Measurements from ENCODE around the gene HAS3.
"Not testable (repeated sequence)": the region's sequence is repeated elsewhere in the genome, so short reads cannot be mapped to it uniquely, and the experiment has no call there.

HAS3 gene, protein sequence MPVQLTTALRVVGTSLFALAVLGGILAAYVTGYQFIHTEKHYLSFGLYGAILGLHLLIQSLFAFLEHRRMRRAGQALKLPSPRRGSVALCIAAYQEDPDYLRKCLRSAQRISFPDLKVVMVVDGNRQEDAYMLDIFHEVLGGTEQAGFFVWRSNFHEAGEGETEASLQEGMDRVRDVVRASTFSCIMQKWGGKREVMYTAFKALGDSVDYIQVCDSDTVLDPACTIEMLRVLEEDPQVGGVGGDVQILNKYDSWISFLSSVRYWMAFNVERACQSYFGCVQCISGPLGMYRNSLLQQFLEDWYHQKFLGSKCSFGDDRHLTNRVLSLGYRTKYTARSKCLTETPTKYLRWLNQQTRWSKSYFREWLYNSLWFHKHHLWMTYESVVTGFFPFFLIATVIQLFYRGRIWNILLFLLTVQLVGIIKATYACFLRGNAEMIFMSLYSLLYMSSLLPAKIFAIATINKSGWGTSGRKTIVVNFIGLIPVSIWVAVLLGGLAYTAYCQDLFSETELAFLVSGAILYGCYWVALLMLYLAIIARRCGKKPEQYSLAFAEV

DNA sequence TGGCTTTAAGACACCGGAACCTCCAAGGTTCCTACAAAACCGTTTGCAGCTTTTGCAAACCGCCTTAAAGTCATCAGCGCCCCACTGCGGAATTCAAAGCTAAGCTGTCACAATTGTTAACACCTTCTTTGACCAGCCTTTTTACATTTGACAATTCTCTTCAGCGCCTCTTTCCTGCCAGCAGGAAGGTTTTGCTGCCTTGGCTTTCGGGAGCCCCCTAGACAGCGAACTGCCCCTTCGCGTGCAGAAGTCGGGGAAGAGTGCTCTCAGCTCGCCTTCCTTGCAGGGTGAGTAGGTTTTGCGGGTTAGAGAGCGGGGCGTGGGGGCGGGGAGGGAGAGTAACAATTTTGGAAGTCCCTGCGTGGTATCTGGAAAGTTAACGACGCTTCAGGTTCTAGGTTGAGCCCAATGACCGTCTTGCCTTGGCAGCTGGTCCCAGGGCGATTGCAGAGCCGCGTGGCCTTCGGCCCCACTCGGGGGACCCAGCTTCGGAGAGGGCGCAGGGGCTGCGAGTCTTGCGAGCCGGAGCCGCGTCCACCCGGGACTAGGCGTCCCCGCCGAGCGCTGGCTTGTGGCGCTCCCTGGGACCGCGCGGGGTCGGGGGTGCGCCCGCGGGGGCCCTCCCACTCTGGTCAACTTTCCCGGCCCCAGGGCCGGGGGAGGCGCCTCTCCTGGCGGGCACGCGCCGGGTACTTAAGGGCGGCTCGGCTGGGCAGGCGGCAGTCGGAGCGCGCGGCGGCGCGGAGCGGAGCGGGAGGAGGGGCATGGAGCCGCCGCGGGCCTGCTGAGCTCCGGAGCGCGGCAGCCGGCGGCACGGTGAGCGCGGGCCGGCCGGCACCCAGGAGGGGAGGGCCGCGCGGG is at the start of gene HAS3:
HAS3 (plus strand) TSS at position 153 of the 861 bp plus-strand sequence. CDS start 3,743 bp downstream, outside the sequence.
- DNase-seq (ENCODE audit: low read depth), result no peak

DNA sequence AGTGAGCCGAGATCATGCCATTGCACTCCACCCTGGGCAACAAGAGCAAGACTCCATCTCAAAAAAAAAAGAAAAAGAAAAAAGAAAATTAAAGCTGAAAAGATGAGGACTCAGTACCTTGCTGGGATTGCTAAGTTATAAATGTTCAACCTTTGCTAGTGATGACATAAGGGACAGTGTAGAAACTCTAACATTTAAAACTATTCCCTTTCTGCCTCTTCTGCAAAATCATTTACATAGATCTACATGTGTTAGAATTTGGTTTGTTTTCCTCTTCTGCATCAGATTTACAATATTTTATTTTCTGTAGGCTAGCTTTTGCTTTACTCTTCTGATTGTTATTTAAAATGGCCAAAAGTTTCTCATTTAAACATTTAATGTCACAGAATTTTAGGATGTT is 49.5 kb upstream of the HAS3 start:
- DNase-seq (ENCODE audit: low read depth), result no peak

DNA sequence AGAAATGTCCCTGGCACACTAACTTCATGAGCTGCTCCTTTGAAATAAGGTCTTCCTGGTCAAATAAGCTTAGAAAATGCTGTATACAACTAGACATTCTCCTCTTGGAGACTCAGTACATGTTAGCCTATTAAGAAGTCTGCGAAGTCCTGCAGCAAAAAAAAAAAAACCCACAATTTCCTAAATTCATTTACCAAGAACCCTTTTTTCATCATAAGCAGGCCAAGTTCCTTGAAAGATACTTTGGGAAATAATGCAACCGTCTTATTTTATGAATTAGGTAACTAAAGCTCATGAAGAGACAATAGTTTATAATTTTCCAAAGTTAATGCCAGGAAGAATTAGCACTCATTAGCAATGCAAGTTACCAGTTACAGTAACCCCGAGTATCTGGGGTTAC is 49.0 kb upstream of the HAS3 start:
- no peak for DNase-seq (ENCODE audit: low read depth)

DNA sequence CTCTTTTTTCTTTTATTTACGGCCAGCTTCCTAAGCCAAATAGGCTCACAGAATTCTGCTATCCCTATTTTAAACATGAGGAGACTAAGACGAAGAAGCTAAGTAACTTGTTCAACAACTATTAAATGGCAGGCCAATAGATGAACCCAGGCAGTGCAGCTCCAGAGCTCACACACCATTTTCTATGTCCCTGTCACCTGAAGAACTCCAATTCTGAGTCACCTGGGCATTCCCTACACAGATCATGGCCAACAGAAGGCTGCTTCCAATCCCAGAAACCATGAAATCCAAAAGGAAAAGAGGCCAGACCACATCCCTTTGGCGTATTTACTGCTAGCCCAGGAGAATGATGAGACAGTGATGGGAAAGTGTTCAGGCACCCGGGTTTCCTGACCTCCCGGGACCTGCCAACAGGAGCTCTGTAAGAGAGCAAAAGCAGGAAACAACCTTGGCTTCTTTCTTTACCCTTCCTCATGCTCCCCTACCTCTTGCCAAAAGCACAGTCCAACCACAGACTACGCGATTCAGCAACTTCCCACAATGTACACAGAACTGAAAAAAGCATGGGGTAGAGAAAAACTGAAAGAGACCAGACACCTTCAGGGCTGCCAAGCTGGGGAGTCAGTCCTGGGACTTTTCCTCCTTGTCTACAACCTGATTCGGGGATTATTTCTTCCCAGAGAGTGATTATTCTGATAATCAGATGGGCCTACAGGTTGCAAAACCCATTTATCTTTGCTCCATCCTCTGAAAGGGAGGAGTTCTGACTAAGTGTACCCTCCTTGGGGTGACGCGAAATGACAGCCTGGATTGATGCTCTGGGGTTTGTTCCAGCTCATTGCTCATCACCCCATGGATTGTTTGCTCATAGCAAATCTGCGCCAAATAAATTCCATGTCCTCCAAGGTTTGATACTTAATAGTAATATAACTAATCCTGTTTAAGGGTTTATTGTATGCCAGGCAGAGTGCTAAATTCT is 47.8 kb upstream of the HAS3 start:
- no peak for DNase-seq (ENCODE audit: low read depth)

DNA sequence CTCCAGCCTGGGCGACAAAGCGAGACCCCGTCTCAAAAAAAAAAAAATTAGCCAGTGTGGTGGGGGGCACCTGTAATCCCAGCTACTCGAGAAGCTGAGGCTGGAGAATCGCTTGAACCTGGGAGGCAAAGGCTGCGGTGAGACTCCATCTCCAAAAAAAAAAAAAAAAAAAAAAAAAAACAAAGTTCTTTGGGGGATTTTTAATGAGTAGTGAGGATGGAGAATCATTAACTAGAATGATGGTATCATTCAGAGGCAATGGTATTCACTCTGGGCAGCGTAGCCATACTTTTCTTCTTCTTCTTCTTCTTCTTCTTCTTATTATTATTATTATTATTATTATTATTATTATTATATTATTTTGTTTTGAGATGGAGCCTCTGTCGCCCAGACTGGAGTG is 42.0 kb upstream of the HAS3 start:
- DNase-seq (ENCODE audit: low read depth), result not testable (repeated sequence)

DNA sequence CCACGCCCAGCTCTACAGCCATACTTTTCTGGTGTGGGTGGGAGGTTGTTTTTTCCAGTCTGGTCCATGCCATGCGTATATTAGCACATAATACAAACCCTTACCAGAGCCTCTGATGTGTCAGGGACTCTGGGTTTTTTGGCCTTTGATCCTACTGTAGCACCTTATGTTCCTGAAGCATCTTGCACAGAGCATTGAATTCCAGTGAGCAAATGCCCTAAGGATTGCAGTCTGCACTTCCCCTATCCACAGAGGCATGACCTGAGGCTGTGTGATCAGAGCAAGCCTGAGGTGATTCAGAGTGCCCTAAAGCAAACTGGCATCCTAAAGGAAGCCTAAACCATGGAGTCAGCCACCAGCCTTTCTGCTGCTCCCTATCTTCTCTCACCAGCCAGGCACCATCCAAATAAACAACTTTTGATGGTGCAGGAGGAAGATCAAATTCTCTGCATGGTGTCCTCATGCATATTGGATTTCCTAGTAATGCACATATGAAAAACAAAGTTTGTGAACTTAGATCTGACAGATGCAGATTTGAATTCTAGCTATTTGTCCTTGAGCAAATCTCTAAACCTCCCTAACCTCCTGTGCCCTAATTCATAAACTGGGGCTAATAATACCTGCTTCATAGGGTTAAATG is 41.2 kb upstream of the HAS3 start:
- no peak for DNase-seq (ENCODE audit: low read depth)

DNA sequence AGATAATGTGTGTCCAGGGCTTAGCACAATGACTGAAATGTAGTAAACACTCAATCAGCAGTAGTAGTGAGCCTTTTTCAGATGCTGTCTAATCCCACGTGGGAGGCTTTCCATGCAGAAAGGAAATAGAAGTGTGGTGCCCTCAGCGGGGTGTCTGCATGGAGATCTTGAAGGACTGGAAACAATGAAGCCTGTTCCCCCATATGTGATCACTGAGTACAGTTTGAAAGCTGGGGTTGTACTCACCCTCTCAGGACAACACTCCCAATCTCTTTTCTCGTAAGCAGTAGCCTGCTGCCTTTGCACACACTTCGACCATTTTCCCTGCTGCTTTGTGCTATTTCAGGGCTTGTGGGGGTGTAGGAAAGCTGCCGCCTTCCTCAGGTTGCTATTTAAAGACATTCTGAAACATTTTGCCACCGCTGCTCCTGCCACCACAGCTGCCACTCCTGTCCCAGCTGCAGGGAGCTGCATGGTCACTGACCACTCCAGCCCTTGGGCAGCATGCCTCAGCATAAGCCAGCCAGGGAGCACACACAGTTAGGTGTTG is 40.6 kb upstream of the HAS3 start:
- no peak for DNase-seq (ENCODE audit: low read depth)

DNA sequence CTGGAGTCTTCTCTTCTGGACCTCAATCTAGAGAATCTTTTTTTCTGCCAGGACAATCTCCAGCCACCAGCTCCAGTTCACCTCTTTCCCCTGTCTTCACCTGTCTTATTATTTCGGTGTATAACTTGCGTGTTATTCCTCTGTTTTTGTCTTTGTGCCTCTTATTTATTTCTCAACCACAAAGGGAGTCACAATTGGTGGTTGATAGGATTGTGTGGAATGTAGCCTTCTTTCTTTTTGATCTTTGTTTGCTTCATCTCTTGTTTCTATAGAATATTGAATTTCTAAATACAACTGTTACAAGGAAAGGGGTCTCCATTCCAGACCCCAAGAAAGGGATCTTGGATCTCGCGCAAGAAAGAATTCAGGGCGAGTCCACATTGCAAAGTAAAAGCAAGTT is 35.9 kb upstream of the HAS3 start:
- no peak for DNase-seq (ENCODE audit: low read depth)

DNA sequence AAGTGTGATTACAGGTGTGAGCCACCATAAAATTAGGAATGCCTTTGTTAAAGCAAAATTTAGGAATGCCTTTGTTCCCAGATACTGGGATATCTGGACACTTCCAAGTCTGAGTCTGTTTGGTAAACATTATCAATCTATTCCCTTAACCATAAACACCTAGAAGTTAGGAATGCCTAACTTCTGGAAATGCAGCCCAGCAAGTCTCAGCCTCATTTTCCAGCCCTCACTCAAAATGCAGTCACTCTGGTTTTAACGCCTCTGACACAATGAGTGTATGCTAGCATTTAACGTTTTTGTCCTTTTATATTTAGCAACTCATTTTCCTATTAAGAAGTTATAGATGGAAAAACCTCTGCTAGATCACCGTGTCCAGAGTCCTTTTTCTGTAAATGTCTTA is 34.4 kb upstream of the HAS3 start:
- no peak for DNase-seq (ENCODE audit: low read depth)

DNA sequence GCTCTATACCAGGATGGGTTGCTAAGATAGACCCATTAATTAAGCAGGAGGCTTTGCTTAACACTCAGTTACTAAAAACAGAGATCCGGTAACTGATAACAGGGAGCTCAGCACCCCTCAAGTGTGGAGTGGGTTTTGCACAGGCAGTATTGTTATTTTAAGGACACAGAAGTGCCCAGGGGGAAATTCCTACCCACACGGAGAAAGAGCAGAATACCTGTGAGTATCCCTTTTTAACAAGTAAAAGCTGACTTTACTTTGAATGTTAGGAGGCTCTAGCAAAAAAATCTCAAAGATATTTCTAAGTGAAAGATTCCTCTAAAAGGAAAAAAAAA is 32.8 kb upstream of the HAS3 start:
- DNase-seq (ENCODE audit: low read depth), result no peak

DNA sequence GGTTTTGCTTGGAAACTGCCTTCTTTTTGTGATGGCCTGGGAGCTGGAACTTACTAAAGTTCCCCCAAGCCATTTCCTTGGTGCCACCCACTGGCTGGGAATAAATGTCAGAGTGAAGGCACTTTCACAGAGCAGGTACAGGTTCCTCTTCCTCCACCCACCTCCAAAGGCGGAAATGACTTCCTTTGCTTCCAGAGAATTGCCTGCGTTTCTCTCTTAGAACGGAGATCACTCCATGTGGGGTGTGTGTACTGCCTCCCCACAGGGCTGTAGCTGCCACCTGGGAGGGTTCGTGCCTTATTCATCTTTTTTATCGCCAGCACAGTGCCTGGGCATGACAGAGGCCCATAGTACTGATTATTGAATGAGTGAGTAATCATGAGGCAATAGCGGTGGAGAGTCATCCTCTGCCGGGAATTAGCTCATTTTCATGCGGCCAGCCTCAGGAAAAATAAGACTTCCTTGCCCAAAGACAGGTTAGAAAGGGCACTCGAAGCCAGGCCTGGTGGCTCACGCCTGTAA is 32.2 kb upstream of the HAS3 start:
- no peak for DNase-seq (ENCODE audit: low read depth)

DNA sequence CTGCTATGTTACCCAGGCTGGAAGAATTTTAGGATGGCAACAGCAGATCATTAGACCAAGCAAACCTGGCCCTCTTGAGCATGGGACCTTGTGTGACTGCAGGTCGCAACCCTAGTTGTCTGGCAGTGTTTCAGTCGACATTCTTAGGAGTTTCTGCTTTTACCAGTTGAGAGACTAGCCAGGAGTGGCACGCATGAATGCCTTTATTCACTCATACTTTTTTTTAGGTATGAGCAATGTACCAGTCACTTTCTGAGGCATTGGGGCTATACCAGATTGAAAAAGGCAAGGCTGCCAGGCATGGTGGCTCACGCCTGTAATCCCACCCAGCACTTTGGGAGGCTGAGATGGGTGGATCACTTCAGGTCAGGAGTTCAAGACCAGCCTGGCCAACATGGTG is 28.2 kb upstream of the HAS3 start:
- DNase-seq (ENCODE audit: low read depth), result no peak

DNA sequence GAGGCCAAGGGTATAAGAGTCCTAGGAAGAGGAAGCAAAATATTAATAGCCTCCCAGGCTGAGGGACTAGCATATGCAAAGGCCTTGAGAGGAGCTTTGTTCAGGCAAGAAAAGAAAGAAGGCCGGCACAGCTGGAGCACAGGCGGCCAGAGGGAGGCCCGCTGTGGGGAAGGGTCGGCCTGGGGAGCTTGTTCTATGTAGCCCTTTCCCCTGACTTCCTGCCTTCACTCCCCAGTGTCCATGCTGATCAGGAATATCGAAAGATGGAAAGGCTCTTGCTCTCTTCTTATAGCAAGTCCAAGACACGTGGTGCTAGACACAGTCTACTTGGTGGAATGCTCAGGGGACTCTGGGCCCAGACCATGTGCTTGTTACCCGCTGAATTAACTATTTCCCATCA is 27.4 kb upstream of the HAS3 start:
- DNase-seq (ENCODE audit: low read depth), result no peak

DNA sequence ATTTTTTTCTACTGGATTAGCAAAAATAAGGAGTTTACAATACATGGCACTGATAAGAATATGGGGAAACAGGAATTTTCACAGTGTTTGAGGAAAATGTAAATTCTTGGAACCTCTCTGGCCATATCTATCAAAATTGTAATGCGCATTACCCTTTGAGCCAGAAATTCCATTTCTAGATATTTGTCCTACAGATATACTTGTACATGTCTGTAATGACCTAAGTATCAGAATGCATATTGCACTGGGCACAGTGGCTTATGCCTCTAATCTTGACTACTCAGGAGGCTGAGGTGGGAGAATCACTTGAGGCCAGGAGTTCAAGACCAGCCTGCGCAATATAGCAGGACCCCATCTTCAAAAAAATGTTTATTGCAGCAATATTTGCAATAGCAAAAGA is 25.8 kb upstream of the HAS3 start:
- DNase-seq (ENCODE audit: low read depth), result no peak

DNA sequence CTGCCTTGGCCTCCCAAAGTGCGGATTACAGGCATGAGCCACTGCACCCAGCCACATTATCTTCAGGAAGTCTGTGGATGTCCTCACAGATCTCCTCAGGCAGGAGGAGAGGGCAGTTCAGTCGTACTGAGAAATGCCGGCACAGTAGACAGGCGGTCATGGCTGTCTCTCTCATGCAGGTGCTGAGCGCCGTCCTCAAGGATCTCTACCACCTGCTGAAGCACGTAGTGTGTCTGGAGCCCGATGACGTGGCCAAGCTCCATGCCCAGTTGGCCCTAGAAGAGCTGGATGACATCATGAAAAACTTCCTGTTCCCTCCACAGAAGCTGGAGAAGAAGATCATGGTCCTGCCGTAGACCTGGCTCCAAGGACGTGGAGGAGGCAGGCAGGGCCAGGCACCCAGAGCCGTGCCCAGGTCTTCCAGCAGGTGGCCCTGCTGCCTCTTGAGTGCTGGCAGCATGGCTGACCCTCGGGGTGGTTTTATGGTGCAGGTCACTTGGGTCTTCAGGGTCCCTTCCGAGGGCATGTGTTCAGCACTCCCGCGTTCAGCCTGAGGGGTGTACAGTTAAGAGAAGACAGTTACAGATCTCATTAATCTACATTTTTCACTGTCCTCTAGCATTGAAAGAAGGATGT is 22.0 kb upstream of the HAS3 start:
- DNase-seq (ENCODE audit: low read depth), result no peak

DNA sequence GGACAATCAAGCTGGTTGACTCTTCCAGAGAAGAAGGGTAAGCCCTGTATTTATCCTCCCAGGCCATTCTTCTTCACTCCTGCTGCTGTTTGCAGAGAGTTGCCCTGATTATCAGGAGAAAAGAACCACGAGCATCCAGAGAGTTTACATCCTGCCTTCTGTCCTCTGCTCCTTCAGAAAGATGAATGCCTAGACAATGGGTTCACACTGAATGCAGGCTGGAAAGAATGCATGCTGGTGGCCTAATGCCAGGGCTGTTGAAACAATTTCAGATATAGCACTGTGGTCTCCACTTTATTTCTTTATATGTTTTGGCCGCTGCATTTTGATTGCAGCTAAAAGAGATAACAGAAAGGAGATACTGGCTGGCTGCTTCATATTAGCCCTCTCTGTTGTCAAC is 21.2 kb upstream of the HAS3 start:
- no peak for DNase-seq (ENCODE audit: low read depth)

DNA sequence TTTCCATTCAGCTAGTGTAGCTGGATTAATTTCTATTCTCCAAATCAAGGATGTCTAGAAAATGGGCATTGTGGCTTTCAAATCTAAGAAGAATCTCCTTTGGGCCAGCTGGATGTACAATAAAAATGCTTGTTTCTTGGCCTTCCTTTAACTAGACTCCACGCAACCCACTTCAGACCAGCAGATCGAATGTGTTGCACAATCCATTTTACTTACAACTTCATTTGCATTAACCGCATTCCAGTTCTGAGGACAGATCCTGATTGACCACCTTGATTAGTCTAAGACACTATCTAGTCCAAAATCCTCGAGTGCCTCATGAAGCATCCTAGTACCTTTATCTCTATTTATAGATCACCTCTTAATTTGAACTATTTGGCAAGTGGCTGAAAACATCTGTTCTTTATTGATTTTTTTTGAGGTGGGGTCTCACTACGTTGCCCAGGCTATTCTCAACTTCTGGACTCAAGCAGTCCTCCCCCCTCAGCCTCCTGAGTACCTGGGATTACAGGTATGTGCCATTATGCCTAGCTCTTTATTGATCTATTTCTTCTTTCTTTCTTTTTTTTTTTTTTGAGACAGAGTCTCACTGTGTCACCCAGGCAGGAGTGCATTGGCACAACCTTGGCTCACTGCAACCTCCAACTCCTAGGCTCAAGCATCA is 20.3 kb upstream of the HAS3 start:
- no peak for DNase-seq (ENCODE audit: low read depth)

DNA sequence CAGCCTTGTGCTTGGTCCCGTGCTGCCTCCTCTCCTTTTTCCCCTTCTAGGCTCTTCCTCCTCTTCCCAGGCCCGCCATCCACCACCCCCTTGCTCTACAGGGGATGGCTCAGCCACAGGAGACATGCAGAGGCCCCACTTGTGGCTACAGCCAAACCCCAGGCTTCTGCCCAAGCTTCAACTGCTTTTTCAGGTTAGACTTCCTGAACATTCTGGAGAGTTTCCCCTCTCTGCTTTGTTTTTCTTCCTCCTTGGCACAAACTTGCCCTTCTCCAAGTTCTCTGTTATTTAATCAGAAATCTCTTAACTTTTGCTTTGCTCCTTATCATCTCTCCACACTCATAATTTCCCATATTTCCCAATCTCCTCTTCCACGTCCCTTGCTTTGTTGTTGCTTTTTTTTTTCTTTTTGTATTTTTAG is 18.3 kb upstream of the HAS3 start:
- no peak for DNase-seq (ENCODE audit: low read depth)

DNA sequence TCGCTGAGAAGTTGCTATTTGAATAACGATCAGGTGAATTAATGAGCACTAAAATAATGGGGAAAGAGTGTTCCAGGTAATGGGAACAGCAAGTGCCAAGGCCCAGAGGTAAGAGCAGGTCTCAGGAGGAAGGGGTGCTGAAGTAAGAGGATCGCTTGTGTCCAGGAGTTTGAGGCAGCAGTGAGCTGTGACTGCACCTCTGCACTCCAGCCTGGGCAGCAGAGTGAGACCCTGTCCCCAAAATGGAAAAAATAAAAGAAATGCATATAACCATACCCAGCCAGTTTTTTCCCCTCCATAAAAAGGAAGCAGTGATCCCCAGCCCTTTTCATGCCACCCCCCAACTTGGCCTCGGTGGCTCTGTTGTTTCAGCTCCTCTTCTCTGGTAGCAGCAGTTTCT is 16.8 kb upstream of the HAS3 start:
- no peak for DNase-seq (ENCODE audit: low read depth)

All from activated gamma-delta T cell treated with anti-CD3 and anti-CD28 coated beads, Interleukin-2, amount 50 U/mL, for 16 hours (primary cell).